ENCODE data around the gene CDH5.

DNA sequence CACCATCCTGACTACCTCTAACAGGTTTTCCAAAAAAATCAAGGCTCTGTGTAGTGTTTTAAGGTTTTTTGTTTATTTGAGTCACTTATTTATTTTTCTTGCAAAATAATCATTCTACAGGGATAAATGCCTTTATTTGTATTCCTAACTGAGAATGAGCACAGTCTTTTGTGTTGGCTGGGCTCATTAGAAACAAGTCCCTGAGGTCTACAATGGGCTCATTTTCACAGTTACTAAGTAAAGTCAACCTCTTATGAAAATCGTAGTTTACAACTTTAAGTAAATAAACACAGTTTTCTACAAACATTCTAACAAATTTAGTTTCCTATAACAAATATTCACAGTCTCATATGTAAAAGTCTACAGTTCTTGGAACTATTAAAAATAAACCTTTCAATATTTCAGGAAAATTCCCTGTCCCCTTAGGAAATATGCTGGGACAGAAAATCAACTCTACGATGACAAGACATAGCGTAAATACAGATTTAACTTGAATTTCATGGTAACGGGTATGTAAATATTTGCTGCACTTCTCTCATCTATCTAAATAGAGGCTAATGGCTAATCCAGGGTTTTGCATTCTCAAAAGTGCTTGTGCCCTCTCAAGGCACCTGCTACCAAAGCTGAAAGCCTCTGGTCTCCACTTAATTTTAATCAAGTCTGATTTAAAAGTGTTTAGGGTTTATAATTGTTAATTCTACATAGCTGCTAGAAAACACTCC lies 31.5 kb upstream of the CDH5 start:
- TF ChIP-seq, protein P1, sequence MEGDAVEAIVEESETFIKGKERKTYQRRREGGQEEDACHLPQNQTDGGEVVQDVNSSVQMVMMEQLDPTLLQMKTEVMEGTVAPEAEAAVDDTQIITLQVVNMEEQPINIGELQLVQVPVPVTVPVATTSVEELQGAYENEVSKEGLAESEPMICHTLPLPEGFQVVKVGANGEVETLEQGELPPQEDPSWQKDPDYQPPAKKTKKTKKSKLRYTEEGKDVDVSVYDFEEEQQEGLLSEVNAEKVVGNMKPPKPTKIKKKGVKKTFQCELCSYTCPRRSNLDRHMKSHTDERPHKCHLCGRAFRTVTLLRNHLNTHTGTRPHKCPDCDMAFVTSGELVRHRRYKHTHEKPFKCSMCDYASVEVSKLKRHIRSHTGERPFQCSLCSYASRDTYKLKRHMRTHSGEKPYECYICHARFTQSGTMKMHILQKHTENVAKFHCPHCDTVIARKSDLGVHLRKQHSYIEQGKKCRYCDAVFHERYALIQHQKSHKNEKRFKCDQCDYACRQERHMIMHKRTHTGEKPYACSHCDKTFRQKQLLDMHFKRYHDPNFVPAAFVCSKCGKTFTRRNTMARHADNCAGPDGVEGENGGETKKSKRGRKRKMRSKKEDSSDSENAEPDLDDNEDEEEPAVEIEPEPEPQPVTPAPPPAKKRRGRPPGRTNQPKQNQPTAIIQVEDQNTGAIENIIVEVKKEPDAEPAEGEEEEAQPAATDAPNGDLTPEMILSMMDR (IDR thresholded peaks at IDR 0.05) = no peak
- no peak for TF ChIP-seq POLR2A (IDR thresholded peaks at IDR 0.05)
